ENCODE results near the gene WDR33. TPM values are rescaled to one million over a fixed set of nuclear protein-coding genes. Genes with fewer than 3 reads are reported as not detected.

The WDR33 gene
- total RNA-seq, 6 experiments from 2014 or later, result 15.6 to 38.3 (median 28.0) TPM

DNA sequence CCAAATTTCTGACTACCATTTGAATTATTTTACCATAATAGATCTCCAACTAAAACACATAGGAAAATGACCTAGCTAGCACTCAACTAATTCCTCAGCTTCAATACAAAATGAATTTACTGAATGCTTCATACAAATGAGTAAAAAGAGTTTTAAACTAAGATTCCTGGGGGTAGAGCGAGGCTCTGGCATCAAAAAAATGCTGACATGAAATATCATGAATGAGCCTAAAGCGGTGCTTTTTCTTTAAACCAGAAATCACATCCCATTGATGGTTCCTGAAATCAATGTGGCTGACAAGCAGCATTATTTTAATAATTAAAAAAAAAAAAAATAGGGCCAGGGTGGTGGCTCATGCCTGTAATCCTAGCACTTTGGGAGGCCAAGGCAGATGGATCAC lies 32.1 kb downstream of the WDR33 start:
- no peak for DNase-seq
- Histone ChIP-seq H3K4me3 (no peak overlapping the region), H3K27ac (no peak overlapping the region), H3K36me3 (no peaks in the 10 kb centered on the region), H3K9me3 (no peaks in the 10 kb centered on the region), H3K4me1 (peaks cover 0 to 27% (median 0%) of the 10 kb centered on the region in 4 donors), H3K27me3 (no peaks in the 10 kb centered on the region)
- intact Hi-C loops (cut with DNase I), result no loop called here
- 77% methylated on average over 2 of the region's 2 CpGs for WGBS (ENCODE audit: insufficient coverage, low coverage, low lambda C conversion rate, missing lambda C conversion rate)
- TF ChIP-seq, protein P1, sequence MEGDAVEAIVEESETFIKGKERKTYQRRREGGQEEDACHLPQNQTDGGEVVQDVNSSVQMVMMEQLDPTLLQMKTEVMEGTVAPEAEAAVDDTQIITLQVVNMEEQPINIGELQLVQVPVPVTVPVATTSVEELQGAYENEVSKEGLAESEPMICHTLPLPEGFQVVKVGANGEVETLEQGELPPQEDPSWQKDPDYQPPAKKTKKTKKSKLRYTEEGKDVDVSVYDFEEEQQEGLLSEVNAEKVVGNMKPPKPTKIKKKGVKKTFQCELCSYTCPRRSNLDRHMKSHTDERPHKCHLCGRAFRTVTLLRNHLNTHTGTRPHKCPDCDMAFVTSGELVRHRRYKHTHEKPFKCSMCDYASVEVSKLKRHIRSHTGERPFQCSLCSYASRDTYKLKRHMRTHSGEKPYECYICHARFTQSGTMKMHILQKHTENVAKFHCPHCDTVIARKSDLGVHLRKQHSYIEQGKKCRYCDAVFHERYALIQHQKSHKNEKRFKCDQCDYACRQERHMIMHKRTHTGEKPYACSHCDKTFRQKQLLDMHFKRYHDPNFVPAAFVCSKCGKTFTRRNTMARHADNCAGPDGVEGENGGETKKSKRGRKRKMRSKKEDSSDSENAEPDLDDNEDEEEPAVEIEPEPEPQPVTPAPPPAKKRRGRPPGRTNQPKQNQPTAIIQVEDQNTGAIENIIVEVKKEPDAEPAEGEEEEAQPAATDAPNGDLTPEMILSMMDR (IDR thresholded peaks at IDR 0.05), result no peak
- TF ChIP-seq POLR2A (IDR thresholded peaks at IDR 0.05), result no peak
- ATAC-seq, result no peak

DNA sequence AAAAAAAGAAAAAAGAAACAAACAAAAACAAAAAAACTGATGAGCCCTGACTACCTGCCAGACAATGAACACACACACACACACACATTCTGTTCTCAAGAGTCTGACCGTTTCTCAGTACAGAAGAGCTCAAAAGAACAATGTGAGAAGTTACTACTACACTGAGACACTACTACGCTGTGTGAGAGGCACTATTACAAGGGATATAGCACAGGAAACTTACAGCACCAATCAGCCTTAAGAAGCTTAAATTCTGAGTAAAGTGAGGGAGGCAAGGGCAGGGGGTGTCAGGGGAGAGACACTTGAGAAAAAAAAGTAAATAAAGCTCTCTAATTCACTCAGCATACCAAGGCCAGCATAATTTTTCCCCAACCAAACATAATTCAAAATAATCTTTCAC lies 32.5 kb downstream of the WDR33 start:
- H3K4me3 ChIP-seq, result no peak overlapping the region
- peaks cover 0 to 26% (median 0%) of the 10 kb centered on the region in 4 donors for H3K4me1 ChIP-seq
- DNase-seq (no peak), ATAC-seq (no peak)
- TF ChIP-seq, protein P1 (IDR thresholded peaks at IDR 0.05), result no peak
- TF ChIP-seq POLR2A (IDR thresholded peaks at IDR 0.05), result no peak
- no peaks in the 10 kb centered on the region for H3K9me3 ChIP-seq
- no peaks in the 10 kb centered on the region for H3K27me3 ChIP-seq
- H3K36me3 ChIP-seq, result no peaks in the 10 kb centered on the region
- intact Hi-C loops (cut with DNase I), result no loop called here
- H3K27ac ChIP-seq, result no peak overlapping the region
- WGBS (ENCODE audit: insufficient coverage, low coverage, low lambda C conversion rate, missing lambda C conversion rate), result 82% methylated on average over 2 of the region's 2 CpGs

DNA sequence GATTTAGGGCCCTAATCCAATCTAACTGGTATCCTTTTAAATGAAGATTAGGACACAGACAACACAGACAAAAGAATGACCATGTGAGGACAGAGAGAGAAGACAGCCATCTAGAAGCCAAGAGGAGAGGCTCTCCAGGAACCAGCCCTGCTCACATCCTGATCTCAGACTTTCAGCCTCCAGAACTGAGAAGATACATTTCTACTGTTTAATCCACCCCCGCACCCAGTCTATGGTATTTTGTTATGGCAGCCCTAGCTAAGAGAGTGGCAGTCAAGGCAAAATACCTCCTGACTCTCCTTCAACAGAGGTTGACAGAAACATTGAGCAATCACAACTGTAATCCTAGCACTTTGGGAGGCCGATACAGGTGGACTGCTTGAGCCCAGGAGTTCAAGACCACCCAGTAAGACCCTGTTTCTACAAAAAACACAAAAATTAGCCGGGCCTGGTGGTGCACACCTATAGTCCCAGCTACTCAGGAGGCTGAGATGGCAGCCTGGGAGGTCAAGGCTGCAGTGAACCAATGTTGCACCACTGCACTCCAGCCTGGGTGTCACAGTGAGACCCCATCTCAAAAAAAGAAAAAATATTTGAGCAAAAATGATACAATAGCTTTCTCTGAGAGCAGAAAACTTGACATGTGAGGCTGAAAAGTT lies 34.7 kb downstream of the WDR33 start:
- no peaks in the 10 kb centered on the region for H3K9me3 ChIP-seq
- peak; percentile 37 to 56 (median 44) for ATAC-seq
- DNase-seq, result no peak
- H3K36me3 ChIP-seq, result no peaks in the 10 kb centered on the region
- H3K27ac ChIP-seq, result no peak overlapping the region
- TF ChIP-seq, protein P1 (IDR thresholded peaks at IDR 0.05), result no peak
- TF ChIP-seq POLR2A (IDR thresholded peaks at IDR 0.05), result no peak
- H3K4me1 ChIP-seq, result peaks cover 0 to 13% (median 0%) of the 10 kb centered on the region in 4 donors
- intact Hi-C loops (cut with DNase I), result no loop called here
- no peaks in the 10 kb centered on the region for H3K27me3 ChIP-seq
- WGBS (ENCODE audit: insufficient coverage, low coverage, low lambda C conversion rate, missing lambda C conversion rate), result 74% methylated on average over 3 of the region's 3 CpGs
- H3K4me3 ChIP-seq, result no peak overlapping the region

DNA sequence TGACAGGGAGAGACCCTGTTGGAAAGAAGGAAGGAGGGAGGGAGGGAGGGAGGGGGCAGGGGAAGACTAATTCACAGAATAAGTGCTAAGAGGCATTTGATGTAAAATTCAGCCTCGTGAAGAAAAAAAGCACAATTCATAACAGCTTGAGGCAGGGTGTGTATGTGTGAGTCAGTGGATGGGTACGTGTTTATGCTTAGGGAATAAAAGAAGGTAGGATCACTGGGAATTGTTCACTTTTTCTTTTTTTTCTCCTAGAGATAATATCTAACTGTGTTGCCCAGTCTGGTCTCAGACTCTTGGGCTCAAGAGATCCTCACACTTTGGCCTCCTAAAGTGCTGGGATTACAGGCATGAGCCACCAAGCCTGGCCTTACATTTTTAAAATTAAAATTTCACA lies 39.2 kb downstream of the WDR33 start:
- WGBS (ENCODE audit: insufficient coverage, low coverage, low lambda C conversion rate, missing lambda C conversion rate), result 83% methylated on average over 2 of the region's 2 CpGs
- H3K27me3 ChIP-seq, result no peaks in the 10 kb centered on the region
- TF ChIP-seq, protein P1 (IDR thresholded peaks at IDR 0.05), result no peak

More for the DNA sequence above, 39.2 kb downstream of the WDR33 start:
- DNase-seq, result no peak
- Histone ChIP-seq H3K4me3 (no peak overlapping the region), H3K9me3 (no peaks in the 10 kb centered on the region), H3K36me3 (peaks cover 0 to 27% (median 10%) of the 10 kb centered on the region in 4 donors), H3K4me1 (peaks cover 0 to 8% (median 0%) of the 10 kb centered on the region in 4 donors), H3K27ac (no peak overlapping the region)
- intact Hi-C loops (cut with DNase I), result no loop called here
- no peak for ATAC-seq

All from right lobe of liver (tissue), 6 donors.